Hepatocyte (in vitro differentiated cells): Measurements from ENCODE around the gene EGFL7. TPM values are rescaled to one million over a fixed set of nuclear protein-coding genes. Genes with fewer than 3 reads are reported as not detected.

ENCODE experiments used
- DNase-seq: peaks from one replicate; pipeline ENCODE4 v3.0.0-alpha.2; 2016; ENCODE audit warnings: low spot score
- H2AFZ ChIP-seq: fragments of 200-600 bp; sonication (generic); 2 replicates; pipeline ENCODE4 v1.6.0; 2016; ENCODE audit warnings: antibody characterized with exemption, mild to moderate bottlenecking
- H3K27ac ChIP-seq: fragments of 200-600 bp; sonication (generic); 2 replicates; pipeline ENCODE4 v1.5.1; 2016; ENCODE audit warnings: mild to moderate bottlenecking
- H3K27me3 ChIP-seq: fragments of 200-600 bp; sonication (generic); 2 replicates; pipeline ENCODE4 v1.6.1; 2016
- H3K36me3 ChIP-seq: fragments of 200-600 bp; sonication (generic); replicated peaks from 2 replicates; pipeline ENCODE4 v1.5.1; 2016; ENCODE audit warnings: low read depth; ENCODE audit not compliant: insufficient read depth
- H3K4me1 ChIP-seq: fragments of 200-600 bp; sonication (generic); 2 replicates; pipeline ENCODE4 v1.5.1; 2016; ENCODE audit warnings: mild to moderate bottlenecking, moderate library complexity; ENCODE audit not compliant: insufficient read depth
- H3K4me2 ChIP-seq: fragments of 200-600 bp; sonication (generic); 2 replicates; pipeline ENCODE4 v1.6.0; 2016
- H3K4me3 ChIP-seq: fragments of 200-600 bp; sonication (generic); 2 replicates; pipeline ENCODE4 v1.5.1; 2016; ENCODE audit warnings: mild to moderate bottlenecking
- H3K79me2 ChIP-seq: fragments of 200-600 bp; sonication (generic); 2 replicates; pipeline ENCODE4 v1.6.0; 2017; ENCODE audit warnings: mild to moderate bottlenecking
- H3K9me2 ChIP-seq: fragments of 200-600 bp; sonication (generic); replicated peaks from 2 replicates; pipeline ENCODE4 v1.6.0; 2017; ENCODE audit warnings: mild to moderate bottlenecking; ENCODE audit not compliant: insufficient read depth
- H3K9me3 ChIP-seq: fragments of 200-600 bp; sonication (generic); 2 replicates; pipeline ENCODE4 v1.5.1; 2016; ENCODE audit warnings: low read depth, mild to moderate bottlenecking
- H4K20me1 ChIP-seq: fragments of 200-600 bp; sonication (generic); 2 replicates; pipeline ENCODE4 v1.6.0; 2016; ENCODE audit warnings: mild to moderate bottlenecking; ENCODE audit not compliant: insufficient read depth, poor library complexity, severe bottlenecking
- CTCF ChIP-seq: fragments of 200-600 bp; sonication (generic); IDR thresholded peaks from 2 replicates; pipeline ENCODE4 v1.5.1; 2016; ENCODE audit warnings: antibody characterized with exemption, mild to moderate bottlenecking; ENCODE audit not compliant: poor library complexity
- EZH2 ChIP-seq: fragments of 200-600 bp; sonication (generic); IDR thresholded peaks from 2 replicates; pipeline ENCODE4 v1.6.1; 2016; ENCODE audit warnings: antibody characterized with exemption, mild to moderate bottlenecking, borderline replicate concordance
- EZH2phosphoT487 ChIP-seq: fragments of 200-600 bp; sonication (generic); IDR thresholded peaks from one replicate; pipeline ENCODE4 v1.6.1; 2018; ENCODE audit warnings: antibody characterized with exemption, mild to moderate bottlenecking, low read depth, moderate library complexity; ENCODE audit not compliant: unreplicated experiment, severe bottlenecking
- WGBS: methylation state at CpG from one replicate; pipeline ENCODE4 v1.1.6; 2016; ENCODE audit warnings: low lambda C conversion rate; ENCODE audit errors: missing lambda C conversion rate; 5-methylcytosine and 5-hydroxymethylcytosine counted together
- polyA plus RNA-seq: library from polyadenylated mRNA; unstranded; fragments of >200 nt; fragmentation: Nextera tagmentation; extraction: Ambion mirVana; gene quantifications from 2 replicates; pipeline ENCODE4 v1.2.1, GENCODE V29; 2016
- total RNA-seq: library from RNA; depleted of rRNA; stranded (reverse); fragments of >200 nt; gene quantifications from 2 replicates; pipeline ENCODE4 v1.2.3, GENCODE V29; 2014

EGFL7 gene
- total and polyA plus RNA-seq, 2 experiments from 2014 or later, result 50.0 to 82.5 TPM

GRCh38 chr9:136674786-136675349, 12.2 kb downstream of the EGFL7 start:
- no peaks in the 10 kb centered on the region for H3K36me3 ChIP-seq
- TF ChIP-seq EZH2 (no peak), CTCF (no peak), EZH2phosphoT487 (no peak)
- H3K27ac ChIP-seq, result peak overlapping the region; percentile 67
- no peaks in the 10 kb centered on the region for H3K9me3 ChIP-seq
- H3K4me3 ChIP-seq, result no peak overlapping the region
- WGBS, result 56% methylated on average over 11 of the region's 11 CpGs
- DNase-seq, result peak; percentile 79
- peaks cover 9% of the 10 kb centered on the region for H4K20me1 ChIP-seq
- H2AFZ ChIP-seq, result no peak overlapping the region
- H3K4me2 ChIP-seq, result no peak overlapping the region
- H3K9me2 ChIP-seq, result no peaks in the 10 kb centered on the region
- H3K4me1 ChIP-seq, result peaks cover 17% of the 10 kb centered on the region
- peaks cover 20% of the 10 kb centered on the region for H3K79me2 ChIP-seq
- no peaks in the 10 kb centered on the region for H3K27me3 ChIP-seq

GRCh38 chr9:136675477-136676296, 13.0 kb downstream of the EGFL7 start:
- no peak overlapping the region for H2AFZ ChIP-seq
- H3K4me1 ChIP-seq, result peaks cover 17% of the 10 kb centered on the region
- H3K4me2 ChIP-seq, result peak overlapping the region; percentile 37
- H3K79me2 ChIP-seq, result peaks cover 28% of the 10 kb centered on the region
- no peaks in the 10 kb centered on the region for H3K27me3 ChIP-seq
- peak overlapping the region; percentile 67 for H3K27ac ChIP-seq
- no peaks in the 10 kb centered on the region for H3K36me3 ChIP-seq
- H3K9me3 ChIP-seq, result no peaks in the 10 kb centered on the region
- DNase-seq, result peak; percentile 63
- H4K20me1 ChIP-seq, result peaks cover 9% of the 10 kb centered on the region
- no peaks in the 10 kb centered on the region for H3K9me2 ChIP-seq
- 87% methylated on average over 12 of the region's 16 CpGs for WGBS
- H3K4me3 ChIP-seq, result no peak overlapping the region
- TF ChIP-seq CTCF (no peak), EZH2 (no peak), EZH2phosphoT487 (no peak)

- Histone ChIP-seq H3K79me2 (peaks cover 35% of the 10 kb centered on the region), H3K9me2 (no peaks in the 10 kb centered on the region), H3K4me2 (no peak overlapping the region), H2AFZ (no peak overlapping the region), H3K27me3 (no peaks in the 10 kb centered on the region), H4K20me1 (peaks cover 9% of the 10 kb centered on the region), H3K4me3 (no peak overlapping the region), H3K4me1 (peaks cover 17% of the 10 kb centered on the region), H3K9me3 (no peaks in the 10 kb centered on the region), H3K36me3 (no peaks in the 10 kb centered on the region), H3K27ac (peak overlapping the region; percentile 67)
- no peak for DNase-seq
- TF ChIP-seq CTCF (no peak), EZH2phosphoT487 (no peak)
- WGBS, result 89% methylated on average over 13 of the region's 13 CpGs
These were observed 13.6 kb downstream of the EGFL7 start for GRCh38 chr9:136676297-136676794.
